Muscle layer of duodenum (tissue), 2 donors: ENCODE results near the gene XIST.

Experiments used
- H3K27ac ChIP-seq: one replicate; pipeline ENCODE4 v1.7.0; 2013; ENCODE audit warnings: mild to moderate bottlenecking, low read length
- H3K27me3 ChIP-seq: one replicate; pipeline ENCODE4 v1.7.0; 2013; ENCODE audit warnings: low read depth, mild to moderate bottlenecking, control low read depth, low read length
- H3K36me3 ChIP-seq, 2 donors: one replicate each; pipeline ENCODE4 v1.7.0; 2013; ENCODE audit warnings: low read length in 2 of 2, control low read depth in 1 of 2, mild to moderate bottlenecking in 1 of 2; ENCODE audit not compliant: insufficient read depth in 2 of 2, control insufficient read depth in 1 of 2
- H3K4me1 ChIP-seq, 2 donors: one replicate each; pipeline ENCODE4 v1.7.0; 2013; ENCODE audit warnings: low read length in 2 of 2, mild to moderate bottlenecking in 2 of 2, control low read depth in 1 of 2, moderate library complexity in 1 of 2; ENCODE audit not compliant: insufficient read depth in 2 of 2, control insufficient read depth in 1 of 2
- H3K4me3 ChIP-seq, 2 donors: one replicate each; pipeline ENCODE4 v1.7.0; 2013; ENCODE audit warnings: low read length in 2 of 2, low read depth in 1 of 2, mild to moderate bottlenecking in 1 of 2
- H3K9me3 ChIP-seq, 2 donors: one replicate each; pipeline ENCODE4 v1.7.0; 2013; ENCODE audit warnings: low read length in 2 of 2, control low read depth in 1 of 2, mild to moderate bottlenecking in 1 of 2; ENCODE audit not compliant: control insufficient read depth in 1 of 2
- donor health status: healthy.

Gene XIST

GRCh38 chrX:73785493-73785892, 67.0 kb downstream of the XIST start:
- H3K36me3 ChIP-seq, result no peaks in the 10 kb centered on the region
- no peak overlapping the region for H3K4me3 ChIP-seq

More at GRCh38 chrX:73785493-73785892, 67.0 kb downstream of the XIST start:
- H3K4me1 ChIP-seq, result no peaks in the 10 kb centered on the region
- no peaks in the 10 kb centered on the region for H3K9me3 ChIP-seq
- H3K27ac ChIP-seq, result no peak overlapping the region
- H3K27me3 ChIP-seq, result no peaks in the 10 kb centered on the region
